NCI-H345 treated with DMSO at 0.1 percent for 48 hours (cell line): ENCODE results near the gene ERICH6B.

Experiments
- DNase-seq: peaks from one replicate; lab custom pipeline; 2025; ENCODE audit not compliant: unreplicated experiment; lab: John Stamatoyannopoulos, UW

The ERICH6B gene

DNA sequence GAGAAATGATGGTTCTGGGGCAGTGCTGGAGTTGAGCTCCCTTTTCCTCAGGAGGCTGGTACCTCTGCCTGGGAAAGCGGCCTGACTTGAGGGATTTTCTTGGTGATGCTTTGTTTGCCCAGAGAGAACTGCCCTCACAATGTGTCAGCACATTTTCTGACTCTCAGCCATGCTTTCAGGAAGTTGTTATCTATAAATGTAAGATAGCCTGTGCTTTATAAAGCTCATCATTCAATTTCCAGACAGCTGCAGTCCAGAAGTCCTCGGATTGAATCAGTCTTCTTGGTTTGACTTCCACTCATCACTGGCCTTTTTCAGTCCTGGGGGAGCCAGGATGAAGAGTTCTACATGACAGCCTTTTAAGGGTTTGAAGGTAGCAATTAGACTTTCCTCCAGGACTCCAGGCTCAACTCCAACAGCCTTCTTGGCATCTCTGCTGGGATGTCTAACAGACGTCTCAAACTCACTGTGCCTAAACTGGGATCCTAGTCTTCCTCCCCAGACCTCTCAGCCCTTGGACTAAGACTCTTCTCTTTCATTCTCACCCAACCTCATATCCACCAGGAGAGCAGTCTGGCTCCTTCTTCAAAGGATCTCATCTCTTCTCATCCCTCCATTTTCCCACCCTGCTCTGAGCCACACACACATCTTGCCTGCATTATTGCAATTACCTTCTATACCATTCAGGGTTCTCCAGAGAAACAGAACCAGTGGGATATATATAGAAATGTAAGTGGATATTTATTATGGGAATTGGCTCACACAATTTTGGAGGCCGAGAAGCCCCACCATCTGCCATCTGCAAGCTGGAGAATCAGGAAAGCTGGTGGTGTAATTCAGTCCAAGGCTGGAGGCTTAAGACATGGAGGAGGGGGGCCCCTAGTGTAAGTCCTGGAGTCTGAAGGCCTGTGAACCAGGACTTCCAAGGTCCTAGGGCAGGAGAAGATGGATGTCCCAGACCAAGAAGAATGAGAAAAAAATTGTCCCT is 13.1 kb downstream of the ERICH6B start:
- no peak for DNase-seq

DNA sequence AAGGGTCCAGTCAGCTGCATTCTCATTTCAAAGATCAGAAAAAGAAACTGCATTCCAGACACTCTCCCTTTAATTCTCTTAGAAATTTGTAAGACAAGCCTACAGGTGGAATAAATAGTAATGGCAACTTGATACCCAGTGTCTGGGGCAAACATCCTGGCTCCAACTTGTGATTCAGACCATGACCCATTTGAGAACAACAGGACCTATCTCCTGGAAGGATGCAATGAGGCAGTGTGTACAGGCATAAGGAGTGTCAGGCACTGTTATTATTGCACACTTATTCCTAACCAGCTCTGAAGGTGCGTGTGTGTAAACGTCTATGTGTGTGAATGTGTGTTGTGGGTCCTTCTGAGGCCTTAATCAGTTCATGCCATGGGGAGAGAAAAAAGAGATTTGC is 13.9 kb downstream of the ERICH6B start:
- no peak for DNase-seq

DNA sequence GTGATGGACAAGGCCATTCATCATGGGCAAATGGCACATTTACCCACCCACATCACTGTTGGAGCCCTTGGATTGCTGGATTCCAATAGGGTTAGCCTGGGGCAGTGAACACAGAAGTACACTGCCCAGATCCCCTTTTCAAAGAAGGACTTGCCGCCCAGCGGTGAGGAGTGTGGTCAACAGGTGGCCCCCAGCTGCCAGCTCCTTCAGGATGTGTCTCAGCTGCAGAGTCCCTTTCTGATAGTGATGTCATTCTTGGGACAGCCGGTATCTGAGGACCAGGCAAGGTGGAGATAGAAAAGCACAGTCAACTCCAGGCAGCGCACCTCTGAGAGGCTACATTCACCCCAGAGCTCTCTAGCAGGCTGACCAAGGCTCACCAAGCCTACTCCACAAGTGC is 16.9 kb downstream of the ERICH6B start:
- DNase-seq, result no peak

DNA sequence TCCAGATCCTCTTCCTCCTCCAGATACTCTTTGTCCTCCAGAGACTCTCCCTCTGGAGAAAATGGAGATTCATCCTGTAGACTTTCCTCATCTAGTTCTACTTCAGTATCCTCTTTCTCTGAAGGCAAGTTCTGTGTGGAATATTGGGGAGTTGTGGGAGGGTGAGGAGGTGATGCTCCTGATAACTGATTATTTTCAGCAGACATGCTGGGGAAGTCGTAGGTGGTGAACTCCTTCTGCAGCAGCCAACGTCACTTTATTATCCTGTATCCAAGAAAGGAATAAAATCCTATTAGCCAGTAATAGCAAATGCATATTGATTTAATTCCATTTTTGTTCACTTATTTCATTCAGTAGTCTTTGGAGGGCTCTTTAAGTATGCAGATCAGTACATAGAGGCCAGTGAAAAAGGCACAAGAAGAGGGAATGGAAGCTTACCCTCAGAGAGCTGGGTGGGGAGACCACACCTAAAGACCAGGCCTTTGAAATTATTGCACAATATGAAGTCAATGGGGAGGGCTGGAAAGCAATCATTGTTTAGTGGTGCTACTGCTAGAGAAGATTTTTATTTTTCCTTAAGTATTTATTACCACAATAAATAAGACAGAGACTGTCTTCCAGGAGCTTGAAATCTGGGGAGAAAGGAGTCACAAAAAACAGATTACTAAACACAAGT is 18.6 kb downstream of the ERICH6B start:
- no peak for DNase-seq

DNA sequence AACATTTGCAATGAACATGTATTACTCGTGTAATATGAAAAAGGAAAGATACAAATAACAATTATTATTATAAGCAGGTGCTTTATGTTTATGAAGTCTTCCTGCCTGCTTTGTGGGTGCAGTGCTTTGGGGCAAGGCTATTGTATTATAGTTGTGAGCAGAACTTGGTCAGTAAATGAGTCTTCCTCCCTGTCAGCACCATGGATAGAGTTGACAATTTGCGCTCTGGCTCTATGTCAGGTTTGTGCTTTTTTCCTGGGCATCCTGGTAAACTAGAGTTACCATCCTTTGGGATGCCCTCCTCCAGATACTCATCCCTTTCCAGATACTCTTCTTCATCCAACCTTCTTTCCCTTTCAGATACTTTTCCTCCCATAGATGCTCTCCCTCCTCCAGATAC is 19.6 kb downstream of the ERICH6B start:
- DNase-seq, result no peak

DNA sequence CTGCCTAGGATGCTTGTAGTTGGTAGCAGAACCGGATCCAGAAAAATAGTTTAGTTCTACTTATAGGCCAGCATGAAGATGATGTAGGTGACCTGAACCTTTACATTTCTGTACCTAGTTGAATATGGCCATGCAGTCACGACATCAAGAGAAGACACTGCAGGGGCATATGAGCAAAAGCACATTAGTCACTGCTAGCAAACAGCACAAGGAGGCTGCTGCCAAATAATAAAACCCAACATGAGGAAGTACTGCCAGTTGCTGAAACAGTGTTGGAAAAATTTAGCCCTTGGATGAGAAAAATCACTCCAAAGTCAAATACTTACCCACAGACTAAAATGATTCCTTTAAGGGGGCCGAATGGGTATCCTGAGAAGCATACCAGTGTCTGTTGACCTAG is 20.8 kb downstream of the ERICH6B start:
- DNase-seq, result no peak

DNA sequence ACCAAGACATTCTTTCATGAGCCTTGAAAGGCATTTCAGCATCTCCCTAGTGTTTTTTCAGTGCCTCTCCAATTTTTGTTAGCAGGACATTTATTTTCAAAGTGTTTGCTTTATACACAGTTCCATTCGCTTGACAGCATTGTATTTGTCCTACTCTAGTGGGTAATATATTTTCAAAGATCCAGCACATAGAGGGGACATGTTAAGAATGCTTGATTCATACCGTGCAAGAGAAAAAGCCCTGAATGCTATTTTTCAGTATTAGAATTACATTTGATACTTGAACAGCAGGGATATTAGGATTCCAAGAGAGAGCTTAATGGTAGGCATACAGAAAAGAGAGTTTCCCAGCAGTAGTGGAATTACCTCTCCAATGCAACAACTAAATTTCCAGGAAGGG is 21.3 kb downstream of the ERICH6B start:
- DNase-seq, result no peak

DNA sequence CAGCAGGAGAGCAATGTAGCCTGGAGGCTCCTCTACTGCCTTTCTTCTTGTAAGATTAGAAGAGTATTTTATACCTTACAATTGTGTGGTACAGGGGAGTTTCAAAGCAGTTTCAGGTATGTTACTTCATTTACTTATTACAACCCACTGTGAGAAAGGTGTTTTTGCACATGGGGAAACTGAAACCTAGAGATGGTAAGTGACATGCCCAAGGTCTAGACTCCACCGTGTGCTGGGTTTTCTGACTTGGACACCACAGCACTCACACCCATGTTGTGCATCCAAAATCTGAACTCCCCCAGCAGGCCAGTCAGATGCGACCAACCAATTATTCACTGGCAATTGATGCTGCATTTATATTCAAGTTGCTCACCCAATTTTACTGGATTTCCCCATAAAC is 22.8 kb downstream of the ERICH6B start:
- DNase-seq, result no peak

DNA sequence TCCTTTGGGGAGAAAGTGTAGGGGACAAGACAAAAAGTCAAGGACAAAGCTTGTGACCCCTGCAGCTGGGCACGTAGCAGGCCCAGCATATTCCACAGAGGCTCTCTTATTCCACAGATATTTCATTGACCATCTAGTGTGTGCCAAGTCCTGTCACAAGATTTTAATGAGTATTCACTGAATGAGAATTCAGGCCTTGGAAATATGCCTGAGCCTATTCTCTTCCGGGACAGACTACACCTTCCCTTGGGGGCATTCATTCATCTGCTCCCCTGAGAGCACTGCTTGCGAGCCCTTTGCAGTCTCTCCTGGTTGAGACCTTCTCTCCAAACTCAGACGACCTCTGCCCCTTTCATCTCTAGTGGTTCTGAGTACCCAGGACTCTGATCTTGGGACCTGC is 25.5 kb downstream of the ERICH6B start:
- no peak for DNase-seq

DNA sequence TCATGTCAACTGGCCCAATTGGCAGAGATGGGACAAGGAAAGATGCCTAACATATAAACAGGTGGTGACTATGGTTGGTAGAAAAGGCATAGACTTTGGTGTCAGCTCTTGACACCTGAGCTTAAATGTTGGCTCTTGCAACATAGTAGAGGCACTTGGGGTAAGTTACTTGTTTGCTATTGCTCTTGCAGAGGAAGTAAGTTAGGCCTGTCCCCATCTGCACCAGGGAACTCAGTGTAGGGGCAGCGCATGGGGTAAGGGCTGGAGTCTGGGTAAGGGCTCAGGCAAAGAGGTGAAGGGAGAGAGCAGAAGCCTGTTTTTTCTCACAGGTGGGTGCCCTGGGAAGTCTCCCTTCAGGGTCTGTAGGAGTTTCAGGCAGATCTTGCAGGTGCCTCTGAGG is 27.6 kb downstream of the ERICH6B start:
- no peak for DNase-seq

DNA sequence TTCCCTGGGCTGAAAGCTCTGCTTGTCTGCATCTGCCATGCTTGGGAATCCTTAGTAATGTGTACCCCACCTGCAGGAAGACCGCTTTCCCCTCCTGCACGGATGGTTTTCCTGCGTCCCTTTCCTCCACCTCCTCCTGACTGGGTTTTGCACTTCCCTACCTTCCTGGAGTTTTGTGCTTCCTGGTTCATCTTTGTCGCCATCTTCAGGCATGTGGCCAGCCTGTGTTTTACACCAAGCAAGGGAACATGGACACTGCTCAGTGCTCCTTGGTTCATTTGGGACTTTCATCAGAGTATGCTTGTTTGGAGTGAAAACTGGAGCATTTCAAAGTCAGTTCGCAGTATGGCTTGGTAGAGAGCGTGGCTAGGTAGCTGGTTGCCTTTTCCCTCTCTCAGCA is 30.7 kb downstream of the ERICH6B start:
- no peak for DNase-seq

DNA sequence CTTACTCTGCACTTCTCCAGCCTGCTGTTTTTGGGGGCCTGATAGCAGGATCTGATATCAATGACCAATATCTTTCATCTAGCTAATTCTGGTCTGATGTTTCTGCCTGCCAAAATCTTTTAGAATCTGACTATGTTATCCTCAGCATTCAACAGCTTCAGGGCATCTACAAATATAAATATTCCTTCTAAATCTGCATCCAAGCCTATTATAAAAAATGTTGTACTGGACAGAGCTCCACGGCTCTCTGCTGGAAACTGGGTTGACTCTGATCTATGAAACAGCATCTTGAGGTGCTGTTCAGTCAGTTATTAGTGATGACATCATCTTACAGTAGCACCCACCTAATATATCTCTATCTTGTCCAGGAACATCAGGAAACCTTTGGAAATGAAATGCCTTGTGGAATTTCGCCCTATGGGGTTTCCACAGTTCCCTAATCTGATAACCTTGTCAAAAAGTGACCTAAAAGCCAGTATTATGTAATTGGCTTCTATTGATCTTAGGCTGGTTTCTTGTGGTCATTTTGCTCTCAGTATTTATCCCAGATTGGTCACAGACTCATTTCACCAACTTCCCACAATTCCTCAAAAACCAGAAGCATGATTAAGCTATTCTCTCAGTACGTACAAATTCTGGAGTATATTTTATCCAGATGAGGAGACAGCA is 33.0 kb downstream of the ERICH6B start:
- DNase-seq, result no peak

DNA sequence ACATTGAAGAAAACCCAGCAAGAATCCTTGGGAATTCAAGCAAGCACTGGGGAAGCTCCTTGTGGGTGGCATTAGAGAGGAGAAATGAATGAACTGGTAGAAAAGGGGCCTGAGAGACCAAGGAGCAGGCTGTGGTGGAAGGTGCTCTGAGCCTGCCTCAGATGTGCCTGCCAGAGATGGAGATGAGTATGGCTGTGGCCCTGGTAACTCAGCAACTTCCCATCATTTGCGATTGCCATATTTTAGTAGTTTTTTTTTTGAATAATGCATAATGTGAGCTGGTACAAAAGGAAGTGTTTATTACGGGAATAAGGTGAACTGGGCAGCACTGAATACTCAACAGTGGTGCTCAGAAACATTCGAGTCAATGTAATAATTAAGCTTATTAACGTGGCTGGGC is 39.1 kb downstream of the ERICH6B start:
- no peak for DNase-seq

DNA sequence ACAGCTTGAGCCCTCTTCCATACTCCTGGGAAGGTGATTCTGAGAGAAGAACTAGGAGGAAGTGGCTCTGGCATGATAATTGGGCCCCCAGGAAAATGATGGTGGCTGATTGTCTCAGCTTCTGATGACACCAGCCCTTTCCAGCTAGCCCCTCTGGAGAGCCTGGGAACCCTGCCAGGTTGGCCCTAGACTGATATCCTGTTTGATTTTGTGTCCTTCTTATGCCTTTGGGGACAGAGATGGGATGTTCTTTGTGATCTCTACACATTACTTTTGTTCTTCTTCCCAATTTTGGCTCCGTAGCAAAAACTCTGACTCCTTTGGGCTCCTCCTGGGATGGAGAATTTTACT is 39.7 kb downstream of the ERICH6B start:
- DNase-seq, result no peak

DNA sequence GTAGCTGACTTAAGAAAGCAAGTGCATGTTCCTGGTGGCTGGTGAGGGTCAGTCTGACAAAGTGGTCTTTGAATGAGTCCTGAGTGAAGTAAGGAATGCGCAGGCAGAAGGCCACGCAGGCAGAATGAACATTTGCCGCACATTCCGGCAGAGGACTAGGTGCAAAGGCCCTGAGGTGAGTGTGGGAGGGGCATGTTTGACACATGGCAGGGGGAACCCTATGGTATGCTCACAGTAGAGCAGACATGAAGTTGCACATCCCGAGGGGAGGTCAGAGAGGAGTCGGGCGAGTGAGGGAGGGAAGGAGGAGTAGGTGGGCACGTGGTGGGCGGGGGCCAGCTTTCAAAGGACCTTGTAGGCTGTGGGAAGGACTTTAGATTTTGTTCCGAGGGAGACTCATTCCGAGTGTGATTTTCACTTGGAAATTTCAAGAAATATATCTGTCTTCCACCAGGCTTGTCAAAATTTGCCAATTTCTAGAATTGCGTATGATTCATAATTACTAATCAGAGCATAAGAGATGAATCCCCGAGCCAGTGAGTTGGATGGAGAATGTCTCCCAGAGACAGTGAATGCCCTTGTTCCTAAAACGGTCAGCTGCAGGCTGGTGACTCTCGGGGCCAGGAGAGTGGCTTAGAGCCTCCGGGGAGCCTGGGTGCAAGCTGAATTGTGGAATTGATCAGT is 40.3 kb downstream of the ERICH6B start:
- DNase-seq, result no peak

DNA sequence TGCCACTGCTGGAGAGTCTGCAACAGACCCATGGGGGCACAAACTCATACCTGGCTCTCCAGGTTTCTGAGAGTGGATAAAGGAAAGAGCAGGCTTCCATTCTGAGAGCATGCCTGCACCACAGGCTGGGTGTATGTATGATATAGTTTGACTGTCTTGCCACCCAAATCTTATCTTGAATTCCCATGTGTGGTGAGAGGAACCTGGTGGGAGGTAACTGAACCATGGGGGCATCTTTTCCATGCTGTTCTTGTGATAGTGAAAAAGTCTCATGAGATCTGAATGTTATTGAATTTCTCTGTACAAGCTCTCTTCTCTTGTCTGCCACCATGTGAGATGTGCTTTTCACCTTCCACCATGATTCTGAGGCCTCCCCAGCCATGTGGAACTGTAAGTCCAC is 50.2 kb downstream of the ERICH6B start:
- DNase-seq, result no peak

DNA sequence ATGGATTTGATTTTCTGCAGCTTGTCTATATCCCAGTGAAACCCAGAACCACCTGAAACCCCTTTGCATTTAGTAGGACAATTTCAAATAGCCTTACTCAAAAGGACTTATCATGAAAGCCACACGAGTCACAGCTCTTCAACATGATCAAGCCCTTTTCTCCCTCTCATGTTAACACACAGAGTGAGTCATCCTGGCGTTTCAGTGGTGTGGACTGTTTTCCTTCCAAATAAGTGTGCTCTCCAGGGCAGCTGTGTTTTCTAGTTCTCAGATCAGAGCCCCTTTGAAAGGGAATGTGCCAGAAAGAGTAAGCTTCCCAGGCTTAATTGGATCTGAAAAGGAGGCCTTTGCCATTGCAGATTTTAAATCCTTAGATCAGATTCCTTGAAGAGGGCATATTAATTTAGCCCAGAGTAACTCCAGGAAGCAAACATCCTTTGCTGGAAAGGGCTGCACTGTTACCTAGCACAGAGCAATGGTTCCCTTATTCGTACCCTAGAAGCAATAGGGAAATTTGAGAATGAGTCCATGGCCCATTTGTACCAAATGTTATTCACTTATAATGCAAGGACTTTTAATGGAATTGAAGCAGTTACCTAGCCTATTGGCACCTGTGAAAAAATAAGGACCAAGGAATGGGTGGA is 51.3 kb downstream of the ERICH6B start:
- DNase-seq, result no peak

DNA sequence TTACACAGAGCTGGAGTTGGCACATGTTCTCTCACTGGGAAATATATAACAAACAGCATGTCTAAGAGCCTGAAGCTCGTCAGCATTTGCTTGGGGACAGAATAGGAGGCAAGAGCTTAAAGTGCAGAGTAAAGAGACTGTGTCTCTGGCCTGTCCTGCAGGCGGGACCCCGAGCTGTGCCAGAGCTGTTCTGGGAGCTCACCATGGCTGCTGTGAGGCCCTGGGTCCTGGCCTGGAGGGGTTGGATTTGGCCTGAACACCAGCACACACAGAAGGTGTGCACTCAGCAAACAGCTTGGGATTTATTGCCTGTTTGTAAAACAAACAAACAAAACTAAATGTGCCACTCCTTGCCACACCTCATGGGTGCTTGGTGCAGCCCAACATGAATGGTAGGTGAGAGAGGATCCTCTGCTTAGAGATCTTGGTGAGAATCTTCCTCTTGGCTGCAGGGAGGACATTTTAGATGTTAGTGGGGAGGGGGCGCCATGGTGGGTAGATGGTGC is 60.9 kb downstream of the ERICH6B start:
- no peak for DNase-seq

DNA sequence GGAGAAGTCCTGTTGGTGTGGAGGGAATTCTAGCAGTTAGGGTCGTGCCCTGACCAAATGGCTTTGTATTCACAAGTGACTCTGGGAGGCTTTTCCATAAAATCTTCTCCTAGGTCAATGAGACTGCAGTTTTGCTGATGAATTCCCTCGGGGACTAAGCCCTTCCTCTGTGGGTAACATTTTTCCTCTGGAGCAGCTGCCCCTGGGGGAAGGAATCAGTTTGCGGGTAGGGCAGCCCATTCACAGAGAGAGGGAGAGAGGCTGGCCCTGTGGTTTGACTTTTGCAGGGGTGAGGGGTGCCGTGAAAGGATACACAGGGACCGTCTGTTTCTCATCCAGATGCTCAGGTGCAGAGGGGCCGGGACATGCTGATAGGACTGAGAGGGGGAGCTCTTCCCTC is 67.3 kb downstream of the ERICH6B start:
- no peak for DNase-seq

DNA sequence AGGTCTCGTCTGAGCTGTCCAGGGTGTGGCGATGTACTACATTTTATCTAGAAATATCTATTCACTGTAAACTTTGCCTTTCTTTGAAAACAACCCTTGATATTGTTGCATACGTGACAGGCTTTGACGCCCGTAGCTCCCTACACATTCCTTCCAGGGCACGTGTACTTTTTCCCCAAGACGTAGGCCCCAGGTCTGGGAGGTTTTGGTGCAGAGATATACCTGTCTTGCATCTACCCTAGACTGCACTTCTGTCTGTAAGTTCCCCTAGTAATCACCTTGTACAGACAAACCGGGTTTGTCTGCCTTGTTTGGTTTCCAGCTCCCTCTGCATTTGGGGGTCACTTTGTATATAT is 69.2 kb downstream of the ERICH6B start:
- no peak for DNase-seq
